GM18498 (cell line): ENCODE measurements around the gene BBS7.

Experiments
- ATAC-seq: cut with Tn5 transposase; IDR thresholded peaks from one replicate; pipeline ENCODE4 v1.9.1; 2021; ENCODE audit warnings: mild to moderate bottlenecking, moderate library complexity; ENCODE audit not compliant: unreplicated experiment

The BBS7 gene, protein sequence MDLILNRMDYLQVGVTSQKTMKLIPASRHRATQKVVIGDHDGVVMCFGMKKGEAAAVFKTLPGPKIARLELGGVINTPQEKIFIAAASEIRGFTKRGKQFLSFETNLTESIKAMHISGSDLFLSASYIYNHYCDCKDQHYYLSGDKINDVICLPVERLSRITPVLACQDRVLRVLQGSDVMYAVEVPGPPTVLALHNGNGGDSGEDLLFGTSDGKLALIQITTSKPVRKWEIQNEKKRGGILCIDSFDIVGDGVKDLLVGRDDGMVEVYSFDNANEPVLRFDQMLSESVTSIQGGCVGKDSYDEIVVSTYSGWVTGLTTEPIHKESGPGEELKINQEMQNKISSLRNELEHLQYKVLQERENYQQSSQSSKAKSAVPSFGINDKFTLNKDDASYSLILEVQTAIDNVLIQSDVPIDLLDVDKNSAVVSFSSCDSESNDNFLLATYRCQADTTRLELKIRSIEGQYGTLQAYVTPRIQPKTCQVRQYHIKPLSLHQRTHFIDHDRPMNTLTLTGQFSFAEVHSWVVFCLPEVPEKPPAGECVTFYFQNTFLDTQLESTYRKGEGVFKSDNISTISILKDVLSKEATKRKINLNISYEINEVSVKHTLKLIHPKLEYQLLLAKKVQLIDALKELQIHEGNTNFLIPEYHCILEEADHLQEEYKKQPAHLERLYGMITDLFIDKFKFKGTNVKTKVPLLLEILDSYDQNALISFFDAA

DNA sequence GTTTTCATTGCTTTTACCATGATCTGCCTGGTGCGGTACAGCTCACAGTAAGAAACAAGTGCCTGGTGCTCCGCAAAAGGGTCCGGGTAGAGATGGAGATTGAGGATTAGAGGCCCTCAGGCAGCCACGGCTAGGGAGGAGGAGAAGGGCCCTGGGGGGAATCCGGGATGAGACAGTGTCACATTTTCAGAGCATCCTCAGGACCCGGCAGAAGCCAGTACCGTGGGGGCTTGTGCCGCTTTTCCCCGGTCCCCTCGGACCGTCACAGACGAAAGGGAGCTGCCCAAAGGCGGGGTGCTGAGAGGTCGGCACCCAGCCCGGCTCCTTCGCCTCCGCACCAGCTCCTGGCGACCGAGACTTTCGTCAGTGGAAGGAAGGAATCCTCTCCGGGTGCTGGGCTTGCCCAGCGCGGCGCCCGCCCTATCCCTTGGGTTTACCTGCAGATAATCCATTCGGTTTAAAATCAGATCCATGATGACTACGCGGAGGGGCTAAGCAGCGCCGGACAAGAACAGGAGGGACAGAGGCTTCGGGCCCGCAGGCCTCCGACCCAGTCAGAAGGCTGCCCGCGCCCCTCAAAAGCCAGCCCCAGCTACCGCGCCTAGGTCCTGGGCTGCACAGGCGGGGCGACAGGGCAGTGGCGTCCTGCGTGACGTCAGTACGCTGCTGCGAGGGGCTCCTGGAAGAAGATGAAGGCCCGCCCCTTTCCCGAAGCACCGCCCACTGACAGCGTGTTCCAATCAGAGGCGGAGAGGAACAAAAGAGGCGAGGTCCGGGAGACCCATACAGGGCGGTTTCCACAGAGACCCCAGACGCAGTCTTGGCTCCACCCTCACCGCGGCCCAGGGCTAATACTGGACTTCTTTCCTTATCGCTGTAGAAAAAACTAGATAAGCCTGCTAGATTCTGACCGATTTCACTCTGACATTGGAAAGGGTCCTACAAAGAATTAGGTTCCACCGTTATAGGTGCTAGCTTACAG is at the start of gene BBS7:
Gene BBS7 (minus strand): TSS at position 634 of the 982 bp plus-strand sequence. CDS start 161 bp downstream, at position 473.
- peak; percentile 99 for ATAC-seq

DNA sequence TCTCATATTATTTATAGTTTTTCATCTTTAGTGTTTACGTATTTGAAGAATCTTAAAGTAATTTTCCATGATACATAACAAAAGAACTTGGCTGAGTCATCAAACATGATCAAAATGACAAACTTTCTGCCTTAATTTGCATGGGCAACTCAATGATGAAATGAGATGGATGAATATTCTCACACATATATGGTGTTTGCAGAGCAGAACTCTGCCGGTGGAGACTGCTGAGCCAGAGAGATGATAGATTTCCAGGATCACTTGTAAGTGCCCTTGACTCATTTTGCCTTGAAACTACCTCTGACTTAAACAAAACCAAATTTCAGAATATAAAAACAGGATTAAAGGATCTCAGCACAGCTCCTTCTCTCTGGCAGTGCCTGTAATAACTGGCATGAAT is 43.4 kb upstream of the BBS7 start:
- no peak for ATAC-seq

DNA sequence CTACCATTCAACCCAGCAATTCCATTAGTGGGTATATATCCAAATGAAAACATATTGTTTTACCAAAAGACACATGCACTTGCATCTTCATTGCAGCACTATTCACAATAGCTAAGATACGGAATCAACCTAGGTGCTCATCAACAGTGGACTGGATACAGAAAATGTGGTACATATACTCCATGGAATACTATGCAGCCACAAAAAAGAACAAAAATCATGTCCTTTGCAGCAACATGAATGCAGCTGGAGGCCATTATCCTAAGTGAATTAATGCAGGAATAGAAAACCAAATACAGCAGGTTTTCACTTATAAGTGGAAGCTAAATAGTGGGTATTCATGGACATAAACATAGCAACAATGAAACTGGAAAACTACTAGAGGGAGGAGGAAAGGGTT is 38.1 kb upstream of the BBS7 start:
- no peak for ATAC-seq

DNA sequence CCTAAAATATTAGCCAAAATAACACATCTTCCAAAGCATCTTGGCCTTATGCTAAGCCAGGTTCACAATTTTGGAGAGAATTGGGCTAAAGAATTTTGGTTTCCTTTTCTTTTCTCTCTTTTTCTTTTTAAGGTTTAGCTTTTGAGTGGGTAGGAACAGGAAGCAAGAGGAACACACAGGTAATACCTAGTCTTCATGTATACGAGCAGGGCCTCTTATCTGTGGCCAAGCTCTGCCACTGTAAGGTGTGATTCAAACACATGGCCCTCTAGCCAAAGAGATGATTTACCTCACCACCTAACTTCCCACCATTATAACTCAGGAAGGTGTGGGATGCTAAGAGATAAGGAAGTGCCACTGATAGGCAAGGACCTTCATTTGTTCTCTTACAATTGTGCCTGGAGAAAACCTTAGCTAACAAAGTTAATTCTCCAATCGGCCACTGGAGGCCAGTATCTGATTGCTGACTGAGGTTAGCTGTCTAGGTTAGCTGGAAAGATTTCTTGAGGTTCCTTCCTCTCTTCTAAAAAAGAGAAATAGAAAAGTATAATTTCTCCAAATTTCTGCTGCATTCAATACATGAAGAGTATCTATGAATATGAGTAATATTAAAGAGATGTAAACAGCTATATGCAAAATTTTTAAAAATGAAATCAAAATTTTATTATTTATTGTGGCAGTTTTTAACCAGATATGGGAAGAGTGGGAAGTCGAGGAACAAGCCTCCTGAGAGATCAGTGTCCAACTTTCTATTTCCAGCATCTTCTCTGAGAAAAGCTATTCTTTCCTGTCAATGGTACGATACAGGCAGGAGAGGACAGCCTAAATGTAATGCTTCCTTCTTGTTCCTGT is 30.1 kb upstream of the BBS7 start:
- peak; percentile 94 for ATAC-seq

DNA sequence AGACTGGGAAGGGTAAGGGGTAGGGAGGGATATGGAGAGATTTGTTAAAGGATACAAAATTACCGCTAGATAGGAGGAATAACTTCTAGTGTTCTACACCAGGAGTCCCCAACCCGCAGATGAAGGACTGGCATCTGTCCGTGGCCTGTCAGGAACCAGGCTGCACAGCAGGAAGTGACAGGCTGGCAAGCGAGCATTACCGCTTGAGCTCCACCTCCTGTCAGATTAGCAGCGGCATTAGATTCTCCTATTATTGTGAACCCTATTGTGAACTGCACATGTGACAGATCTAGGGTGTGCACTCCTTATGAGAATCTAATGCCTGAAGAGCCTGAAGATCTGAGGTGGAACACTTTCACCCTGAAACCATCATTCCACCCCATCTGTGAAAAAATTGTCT is 27.9 kb upstream of the BBS7 start:
- no peak for ATAC-seq

DNA sequence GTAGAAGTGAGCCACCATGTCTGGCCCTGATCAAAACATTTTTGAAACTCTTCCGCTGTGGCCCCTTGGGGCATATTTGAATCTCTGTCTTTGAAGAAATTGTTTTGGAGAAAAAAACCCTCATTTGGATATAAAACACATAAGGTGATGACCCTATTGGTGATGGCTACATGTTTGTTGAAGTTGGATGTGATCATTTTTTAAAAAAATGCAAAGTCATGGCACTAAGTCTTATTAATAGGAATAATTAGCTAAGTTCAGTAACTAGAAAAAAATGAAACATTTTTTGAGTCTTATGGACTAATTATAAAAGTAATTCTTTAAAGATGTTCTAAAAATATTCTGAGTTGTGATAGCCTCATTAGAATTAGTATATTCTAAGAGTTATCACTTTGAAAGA is 17.9 kb upstream of the BBS7 start:
- ATAC-seq, result no peak

DNA sequence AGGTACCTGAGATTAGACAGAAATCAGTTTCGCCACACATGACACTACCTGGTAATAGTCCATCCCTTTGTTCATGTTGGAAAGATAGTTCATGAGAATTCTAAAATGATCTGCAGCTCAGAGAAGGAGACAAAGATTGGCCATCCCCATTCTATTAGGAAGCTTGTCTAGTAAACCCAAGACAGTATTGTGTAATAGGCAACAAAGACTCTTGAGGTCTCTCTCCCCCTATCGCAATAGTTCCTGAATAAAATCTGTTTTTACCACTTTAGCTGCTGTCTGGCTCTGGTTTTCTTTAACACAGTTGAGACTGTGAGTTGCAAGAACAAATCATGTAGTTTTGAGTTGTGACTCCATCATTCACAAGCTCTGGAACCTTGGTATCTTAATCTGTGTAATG is 14.8 kb upstream of the BBS7 start:
- ATAC-seq, result no peak

DNA sequence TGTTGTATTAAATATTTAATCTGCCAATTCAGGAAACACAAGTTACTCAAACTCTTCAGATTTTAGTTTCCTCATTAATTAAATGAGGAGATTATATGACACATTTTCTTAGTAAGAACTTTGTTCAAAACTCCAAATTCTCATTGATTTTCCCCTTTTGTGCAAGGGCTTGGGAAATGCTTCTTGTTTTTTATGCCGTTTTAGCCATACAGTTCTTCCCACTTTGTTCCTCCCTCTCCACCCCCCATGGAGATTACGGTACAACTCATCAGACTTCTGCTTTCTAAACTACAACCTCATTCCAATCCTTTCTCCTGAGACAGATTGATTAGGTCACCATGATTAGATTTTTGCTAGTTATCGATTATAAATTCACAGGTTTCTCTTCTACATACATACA is 10.9 kb upstream of the BBS7 start:
- ATAC-seq, result no peak

DNA sequence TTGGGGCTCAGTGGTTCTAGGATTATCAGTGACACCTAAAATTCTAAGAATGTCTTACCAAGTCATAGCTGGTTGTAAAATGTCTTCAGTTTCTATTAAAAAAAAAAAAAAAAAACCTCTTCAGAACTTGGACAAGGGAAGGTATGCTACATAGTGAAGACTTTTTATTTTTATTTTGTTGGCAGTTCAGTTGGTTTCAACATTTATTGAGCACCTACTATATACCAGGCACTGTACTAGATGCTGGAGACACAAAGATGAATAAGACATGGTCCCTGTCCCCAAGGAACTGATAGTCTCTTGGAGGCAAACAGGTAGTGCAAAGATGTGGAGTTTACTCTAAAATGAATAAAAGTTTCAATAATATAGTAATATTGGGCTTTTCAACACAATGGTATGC is 8.9 kb upstream of the BBS7 start:
- ATAC-seq, result no peak

DNA sequence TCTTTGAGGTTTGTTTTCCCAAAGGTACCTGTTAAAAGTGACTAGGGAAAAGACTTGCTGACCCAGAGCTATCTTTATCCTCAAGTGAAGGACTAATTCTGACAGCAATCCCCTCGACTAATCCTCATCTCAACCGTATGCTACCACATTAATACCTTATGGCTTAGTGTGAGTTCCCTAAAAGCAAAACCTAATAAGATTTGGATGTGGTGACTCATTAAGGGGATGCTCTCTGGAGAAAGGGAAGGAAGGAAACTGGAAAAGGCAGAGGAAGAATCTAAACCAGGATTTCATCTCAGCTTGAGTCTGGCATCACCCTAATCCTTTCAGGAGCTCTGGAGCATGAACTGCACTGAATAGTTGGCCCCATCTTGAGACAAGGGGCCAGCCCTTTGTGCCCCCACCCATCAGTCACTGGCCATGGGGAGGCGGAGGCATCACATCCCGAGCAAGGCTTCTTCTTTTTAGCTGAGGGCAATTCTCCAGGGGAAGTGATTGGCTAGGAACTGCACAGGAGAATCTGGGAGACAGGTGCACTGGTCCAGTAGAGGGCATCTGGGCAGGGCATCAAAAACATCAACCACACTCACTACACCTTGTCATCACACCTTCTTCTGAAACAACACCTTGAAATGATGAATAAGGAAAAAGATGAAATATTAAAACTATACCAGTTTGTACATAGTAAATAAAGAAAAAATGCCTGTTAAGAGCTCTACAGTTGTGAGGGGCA is 6.9 kb upstream of the BBS7 start:
- no peak for ATAC-seq

DNA sequence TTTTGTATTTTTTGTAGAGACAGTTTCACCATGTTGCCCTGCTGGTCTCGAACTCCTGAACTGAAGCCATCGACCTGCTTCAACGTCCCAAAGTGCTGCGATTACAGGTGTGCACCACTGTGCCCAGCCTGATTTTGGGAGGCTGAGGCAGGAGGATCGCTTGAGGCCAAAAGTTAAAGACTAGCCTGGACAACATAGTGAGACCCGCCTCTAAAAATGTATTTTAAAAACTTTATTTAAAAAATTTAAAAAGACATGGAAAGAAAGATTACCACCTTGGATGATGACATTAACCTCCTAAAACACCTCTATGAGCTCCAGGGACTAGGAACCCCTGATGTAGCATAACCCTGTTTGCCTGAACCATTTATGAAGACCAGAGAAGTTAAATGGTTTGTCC is 5.8 kb upstream of the BBS7 start:
- ATAC-seq, result no peak

DNA sequence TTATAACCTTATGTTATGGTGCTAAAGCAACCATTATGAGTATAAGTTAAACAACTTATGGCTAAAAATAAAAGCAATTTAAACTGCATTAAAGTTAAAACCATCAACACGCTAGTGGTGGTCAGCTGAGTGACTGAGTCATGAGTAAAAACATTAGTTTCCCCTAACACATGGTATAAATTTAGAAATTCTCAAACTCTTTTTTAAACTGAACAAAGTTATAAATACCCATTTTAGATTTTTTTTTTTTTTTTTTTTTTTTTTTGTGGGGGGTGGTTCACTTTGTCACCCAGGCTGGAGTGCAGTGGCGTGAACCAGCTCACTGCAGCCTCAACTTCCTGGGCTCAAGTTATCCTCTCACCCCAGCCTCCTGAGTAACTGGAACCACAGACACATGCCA is 5.4 kb upstream of the BBS7 start:
- no peak for ATAC-seq

DNA sequence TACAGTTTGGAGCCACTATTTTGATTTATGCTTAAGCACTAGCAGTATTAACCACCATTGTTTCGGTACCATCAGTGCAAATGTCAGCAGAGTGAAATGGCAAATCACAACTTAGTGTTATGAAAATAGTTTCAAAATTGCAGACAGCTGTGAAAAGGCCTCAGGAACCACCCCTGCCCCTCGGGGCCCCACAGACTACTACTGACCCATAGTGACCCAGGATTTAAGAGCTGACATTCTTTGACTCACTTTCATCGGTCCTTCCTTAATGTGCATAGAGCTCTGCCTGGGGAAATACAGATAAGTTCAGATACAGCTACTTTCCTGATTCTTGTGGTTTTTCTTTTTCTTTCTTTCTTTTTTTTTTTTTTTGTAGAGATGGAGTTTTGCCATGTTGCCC is 3.3 kb upstream of the BBS7 start:
- no peak for ATAC-seq

DNA sequence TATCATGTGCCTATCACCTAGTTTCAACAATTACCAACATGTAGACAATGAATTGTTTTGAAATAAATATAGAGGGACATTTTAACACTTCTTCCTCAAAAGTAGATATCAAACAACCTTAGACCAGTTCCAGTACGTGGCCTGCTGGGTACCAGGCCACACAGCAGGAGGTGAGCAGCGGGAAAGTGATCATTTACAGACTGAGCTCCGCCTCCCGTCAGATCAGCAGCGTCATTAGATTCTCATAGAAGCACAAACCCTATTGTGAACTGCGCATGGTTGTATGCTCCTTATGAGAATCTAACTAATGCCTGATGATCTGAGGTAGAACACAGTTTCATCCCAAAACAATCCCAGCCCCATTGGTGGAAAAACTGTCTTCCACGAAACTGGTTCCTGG is 6.5 kb downstream of the BBS7 start:
- no peak for ATAC-seq

DNA sequence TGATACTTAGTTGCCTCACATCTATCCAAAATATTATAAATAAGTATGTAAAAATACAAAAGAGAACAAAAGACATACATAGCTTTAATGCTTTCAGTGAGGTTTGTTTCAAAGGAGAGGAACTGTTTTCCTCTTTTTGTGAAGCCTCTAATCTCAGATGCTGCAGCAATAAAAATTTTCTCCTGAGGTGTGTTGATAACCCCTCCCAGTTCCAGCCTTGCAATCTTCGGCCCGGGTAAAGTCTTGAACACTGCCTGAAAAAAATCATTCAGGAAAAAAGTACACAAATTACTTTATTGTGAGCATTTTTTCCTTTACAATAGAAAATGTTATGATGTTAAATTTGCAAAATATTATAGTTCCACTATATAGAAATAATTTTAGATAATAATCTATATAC is 8.8 kb downstream of the BBS7 start:
- ATAC-seq, result no peak

DNA sequence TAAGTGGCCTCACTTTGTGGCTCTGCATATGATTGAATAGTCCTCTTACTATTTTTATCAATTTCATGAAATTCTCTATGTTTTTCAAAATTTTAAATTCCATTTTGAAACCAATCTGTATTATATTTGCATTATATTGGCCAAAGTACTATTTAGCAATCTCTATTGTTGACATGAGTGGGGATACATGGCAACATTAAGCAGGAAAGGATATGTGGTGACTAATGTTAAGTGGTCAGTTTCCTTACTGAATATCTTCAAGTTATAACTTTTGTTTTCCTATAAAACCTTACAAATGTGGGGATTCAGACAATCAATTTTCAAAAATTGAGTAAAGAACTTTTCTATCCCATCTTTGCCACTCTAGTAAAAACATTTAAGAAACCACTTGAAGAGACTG is 10.2 kb downstream of the BBS7 start:
- no peak for ATAC-seq

DNA sequence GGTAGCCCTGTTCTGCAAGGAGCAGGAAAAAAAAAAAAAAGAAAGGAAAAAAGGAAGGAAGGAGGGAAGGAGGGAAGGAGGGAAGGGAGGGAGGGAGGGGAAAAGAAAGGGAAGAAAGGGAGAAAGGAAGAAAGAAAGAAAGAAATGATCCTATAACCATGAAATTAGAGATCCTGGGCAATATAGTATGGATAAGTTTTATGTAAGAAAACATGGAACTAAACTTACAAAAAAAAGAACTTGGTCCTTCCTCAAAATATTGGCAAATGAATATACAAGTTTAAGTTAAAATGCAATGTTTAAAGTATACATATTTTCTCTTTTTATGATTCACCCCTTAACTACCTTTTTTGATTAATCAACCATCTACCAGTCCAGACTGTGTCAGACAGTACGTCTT is 18.9 kb downstream of the BBS7 start:
- no peak for ATAC-seq

DNA sequence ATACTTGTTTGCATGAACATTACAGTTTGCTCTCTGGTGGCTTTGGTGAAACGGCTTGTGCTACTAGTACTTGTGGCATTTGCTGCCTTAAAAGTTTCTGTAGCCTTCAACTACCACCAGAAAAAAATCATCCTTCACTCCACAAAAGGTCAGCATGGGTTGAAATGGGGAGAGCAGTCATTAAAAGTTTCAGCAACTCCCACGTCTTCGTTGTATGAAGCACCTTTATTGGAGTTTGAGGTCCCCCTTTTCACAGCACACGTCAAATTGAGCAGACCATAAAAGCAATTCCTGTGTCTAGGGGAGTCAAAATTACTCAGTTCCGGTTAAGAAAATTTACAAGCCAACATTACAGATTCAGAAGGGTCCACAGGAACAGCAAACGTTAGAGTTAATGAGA is 23.6 kb downstream of the BBS7 start:
- ATAC-seq, result no peak

DNA sequence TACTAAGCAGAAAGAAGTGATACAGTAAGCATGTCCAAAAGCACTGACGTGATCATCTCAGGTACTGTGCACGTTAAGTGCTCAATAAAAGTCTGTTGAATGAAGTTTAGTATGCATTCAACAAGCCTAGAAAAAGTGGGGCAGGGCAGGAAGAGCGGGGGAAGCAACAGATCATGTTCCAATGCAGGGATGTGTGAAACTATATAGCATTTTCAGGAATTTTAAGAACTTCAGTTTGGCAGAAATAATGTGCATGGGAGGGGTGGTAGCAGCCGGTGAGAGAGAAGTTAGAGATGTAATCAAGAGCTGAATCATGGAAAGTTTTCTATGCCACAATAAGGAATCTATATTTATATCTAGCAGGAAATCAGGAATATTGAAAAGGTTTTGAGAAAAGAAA is 27.4 kb downstream of the BBS7 start:
- ATAC-seq, result no peak

DNA sequence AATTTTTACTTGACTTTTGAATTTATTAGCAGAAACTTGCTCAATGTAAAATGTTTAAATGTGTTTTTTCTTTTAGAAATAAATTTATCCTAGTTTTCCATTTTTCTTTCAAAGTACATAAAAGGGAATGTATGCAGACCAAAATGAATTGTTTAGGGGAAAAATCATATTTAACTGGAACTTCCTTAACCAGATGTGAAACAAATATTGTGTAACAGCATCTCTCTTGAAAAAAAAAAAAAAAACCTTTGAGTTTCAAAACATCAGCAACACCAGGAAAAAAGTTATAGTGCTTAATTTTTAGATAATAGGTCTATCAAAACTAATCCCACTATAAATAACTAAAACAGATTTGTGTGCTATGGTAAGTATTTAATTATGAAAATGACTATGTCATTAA is 32.1 kb downstream of the BBS7 start:
- no peak for ATAC-seq
